Panc1 (cell line): ENCODE results near the gene SLC1A2.

ENCODE experiments used
- REST ChIP-seq, 2 experiments: IDR thresholded peaks; 2 replicates each; pipeline ENCODE4 v1.6.1; 2011 to 2012; ENCODE audit warnings: low read depth in 2 of 2, control low read depth in 1 of 2, low read length in 1 of 2, mild to moderate bottlenecking in 1 of 2, moderate library complexity in 1 of 2; ENCODE audit not compliant: insufficient read depth in 1 of 2
- TCF7L2 ChIP-seq: IDR thresholded peaks from 2 replicates; pipeline ENCODE4 v1.6.1; 2011; ENCODE audit warnings: mild to moderate bottlenecking, low read depth, low read length, inconsistent platforms

GRCh38 chr11:35391922-35392688 lies 27.3 kb downstream of the SLC1A2 start:
- TF ChIP-seq TCF7L2 (no peak), REST (IDR thresholded peaks at IDR 0.05; ENCODE audit: insufficient read depth in 1 of 2, low read depth in 2 of 2, low read length in 1 of 2) (no peak)
